ENCODE measurements around the gene PITHD1. TPM values are rescaled to one million over a fixed set of nuclear protein-coding genes. Genes with fewer than 3 reads are reported as not detected.

PITHD1 gene
- total RNA-seq, 1 donor from 2014 or later: 37.3 TPM

- Histone ChIP-seq H3K9ac (ENCODE audit: low read length) (peak overlapping the region; percentile 91), H2AFZ (ENCODE audit: low read depth, low read length) (no peak overlapping the region), H3K27me3 (ENCODE audit: insufficient read depth, low read length) (no peaks in the 10 kb centered on the region), H3K36me3 (ENCODE audit: insufficient read depth, low read length) (peaks cover 10% of the 10 kb centered on the region), H3K79me2 (ENCODE audit: insufficient read depth, low read length) (peaks cover 29% of the 10 kb centered on the region), H3K4me1 (ENCODE audit: insufficient read depth, low read length) (peaks cover 30% of the 10 kb centered on the region), H3K27ac (ENCODE audit: low read depth, low read length) (peak overlapping the region; percentile 8), H3K9me3 (ENCODE audit: insufficient read depth, low read depth, low read length) (no peaks in the 10 kb centered on the region), H3K4me3 (ENCODE audit: insufficient read depth, low read depth, low read length) (peak overlapping the region; percentile 94), H3K4me2 (ENCODE audit: low read length) (peak overlapping the region; percentile 100), H4K20me1 (ENCODE audit: insufficient read depth, low read length) (peaks cover 20% of the 10 kb centered on the region)
- Mint-ChIP-seq H3K27ac (ENCODE audit: unreplicated experiment) (no peak overlapping the region), H3K27me3 (ENCODE audit: low read depth, unreplicated experiment) (no peaks in the 10 kb centered on the region), H3K36me3 (ENCODE audit: low read depth, unreplicated experiment) (peaks cover 7% of the 10 kb centered on the region), H3K4me1 (ENCODE audit: low read depth, unreplicated experiment) (peaks cover 12% of the 10 kb centered on the region), H3K4me3 (ENCODE audit: unreplicated experiment) (peak overlapping the region; percentile 97), H3K9me3 (ENCODE audit: unreplicated experiment) (no peaks in the 10 kb centered on the region)
- TF ChIP-seq CTCF (IDR thresholded peaks at IDR 0.05; ENCODE audit: insufficient read depth, low read depth, low read length) (no peak), EZH2 (IDR thresholded peaks at IDR 0.05; ENCODE audit: insufficient read depth, low read length) (no peak)
- FAIRE-seq: no peak
- no peak for DNase-seq (ENCODE audit: low read depth)
Measured at GRCh38 chr1:23792151-23792945, 14.1 kb downstream of the PITHD1 start.

GRCh38 chr1:23793018-23793781 is 15.0 kb downstream of the PITHD1 start:
- H3K9me3 ChIP-seq (ENCODE audit: insufficient read depth, low read depth, low read length): no peaks in the 10 kb centered on the region
- H3K9ac ChIP-seq (ENCODE audit: low read length): peak overlapping the region; percentile 59
- Mint-ChIP-seq H3K4me3 (ENCODE audit: unreplicated experiment) (peak overlapping the region; percentile 64), H3K27ac (ENCODE audit: unreplicated experiment) (no peak overlapping the region), H3K4me1 (ENCODE audit: low read depth, unreplicated experiment) (peaks cover 12% of the 10 kb centered on the region), H3K9me3 (ENCODE audit: unreplicated experiment) (no peaks in the 10 kb centered on the region), H3K36me3 (ENCODE audit: low read depth, unreplicated experiment) (peaks cover 1% of the 10 kb centered on the region), H3K27me3 (ENCODE audit: low read depth, unreplicated experiment) (no peaks in the 10 kb centered on the region)
- H3K4me3 ChIP-seq (ENCODE audit: insufficient read depth, low read depth, low read length): no peak overlapping the region
- no peaks in the 10 kb centered on the region for H3K27me3 ChIP-seq (ENCODE audit: insufficient read depth, low read length)
- H3K79me2 ChIP-seq (ENCODE audit: insufficient read depth, low read length): peaks cover 28% of the 10 kb centered on the region
- H3K4me1 ChIP-seq (ENCODE audit: insufficient read depth, low read length): peaks cover 30% of the 10 kb centered on the region
- H3K4me2 ChIP-seq (ENCODE audit: low read length): peak overlapping the region; percentile 100
- no peak overlapping the region for H2AFZ ChIP-seq (ENCODE audit: low read depth, low read length)
- peaks cover 3% of the 10 kb centered on the region for H3K36me3 ChIP-seq (ENCODE audit: insufficient read depth, low read length)
- FAIRE-seq (no peak), DNase-seq (ENCODE audit: low read depth) (peak; percentile 53)
- H4K20me1 ChIP-seq (ENCODE audit: insufficient read depth, low read length): peaks cover 20% of the 10 kb centered on the region
- peak overlapping the region; percentile 31 for H3K27ac ChIP-seq (ENCODE audit: low read depth, low read length)
- TF ChIP-seq CTCF (IDR thresholded peaks at IDR 0.05; ENCODE audit: insufficient read depth, low read depth, low read length): no peak
- no peak for TF ChIP-seq EZH2 (IDR thresholded peaks at IDR 0.05; ENCODE audit: insufficient read depth, low read length)
